HG02763 (cell line): Measurements from ENCODE around the gene FOLR1.
"Not testable (repeated sequence)": the region's sequence is repeated elsewhere in the genome, so short reads cannot be mapped to it uniquely, and the experiment has no call there.

Source experiments
- ATAC-seq: cut with Tn5 transposase; IDR thresholded peaks from one replicate; pipeline ENCODE4 v1.9.1; 2021; ENCODE audit warnings: mild to moderate bottlenecking, moderate library complexity; ENCODE audit not compliant: unreplicated experiment

FOLR1 gene

GRCh38 chr11:72180892-72181552 is 10.9 kb upstream of the FOLR1 start:
- not testable (repeated sequence) for ATAC-seq

GRCh38 chr11:72181553-72181958 is 10.4 kb upstream of the FOLR1 start:
- not testable (repeated sequence) for ATAC-seq

DNA sequence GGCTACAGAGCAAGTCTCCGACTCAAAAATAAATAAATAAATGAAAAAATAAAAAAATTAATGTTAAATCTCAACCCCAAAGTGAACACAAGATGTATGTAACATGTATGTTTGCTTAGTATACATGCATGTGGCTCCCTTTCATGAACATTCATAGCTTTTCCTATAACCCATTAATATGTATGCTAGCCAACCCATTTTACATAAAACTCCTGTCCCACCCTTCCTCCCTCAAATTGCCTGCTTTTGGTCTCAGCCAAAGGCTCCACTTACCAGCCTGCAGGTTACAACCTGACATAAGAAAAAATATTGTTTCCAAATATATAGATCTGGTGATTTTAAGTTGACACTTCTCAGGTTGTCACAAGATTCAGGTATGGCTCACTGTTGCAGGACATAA is 3.7 kb upstream of the FOLR1 start:
- no peak for ATAC-seq

GRCh38 chr11:72189455-72190250 is 2.3 kb upstream of the FOLR1 start:
- no peak for ATAC-seq

DNA sequence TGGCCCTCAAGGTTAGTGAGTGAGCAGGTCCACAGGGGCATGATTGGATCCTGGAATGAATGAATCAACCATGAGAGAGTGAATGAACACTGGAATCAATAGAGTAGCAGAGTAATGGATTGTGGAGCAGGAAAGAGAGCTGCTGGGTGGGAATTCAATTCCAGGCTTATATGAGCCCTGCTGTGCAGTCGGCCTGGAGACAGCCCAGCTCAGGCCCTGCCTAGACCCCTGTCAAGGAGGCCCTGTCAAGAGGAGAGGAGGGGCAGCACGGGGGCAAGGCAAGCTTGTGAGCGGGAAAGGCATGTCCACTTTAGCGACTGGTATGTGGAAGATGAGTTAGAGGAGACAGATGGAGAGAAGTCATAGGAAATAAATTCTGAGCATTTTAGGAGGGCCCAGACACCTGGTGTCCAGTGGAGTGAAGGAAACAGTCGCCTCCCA is 1.3 kb upstream of the FOLR1 start:
- ATAC-seq = no peak

- no peak for ATAC-seq
These were observed 3.8 kb downstream of the FOLR1 start for GRCh38 chr11:72195518-72196270.

DNA sequence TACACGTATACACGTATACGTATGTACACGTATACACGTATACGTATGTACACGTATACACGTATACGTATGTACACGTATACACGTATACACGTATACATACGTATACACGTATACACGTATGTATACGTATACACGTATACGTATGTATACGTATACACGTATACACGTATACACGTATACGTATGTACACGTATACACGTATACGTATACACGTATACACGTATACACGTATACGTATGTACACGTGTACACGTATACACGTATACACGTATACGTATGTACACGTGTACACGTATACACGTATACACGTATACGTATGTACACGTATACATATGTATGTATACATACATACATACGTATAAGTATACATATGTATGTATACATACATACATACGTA is 9.5 kb downstream of the FOLR1 start:
- not testable (repeated sequence) for ATAC-seq

- ATAC-seq = no peak
These were observed 10.6 kb downstream of the FOLR1 start for GRCh38 chr11:72202571-72202970.

- ATAC-seq = no peak
These were observed 11.2 kb downstream of the FOLR1 start for GRCh38 chr11:72203163-72203562.

DNA sequence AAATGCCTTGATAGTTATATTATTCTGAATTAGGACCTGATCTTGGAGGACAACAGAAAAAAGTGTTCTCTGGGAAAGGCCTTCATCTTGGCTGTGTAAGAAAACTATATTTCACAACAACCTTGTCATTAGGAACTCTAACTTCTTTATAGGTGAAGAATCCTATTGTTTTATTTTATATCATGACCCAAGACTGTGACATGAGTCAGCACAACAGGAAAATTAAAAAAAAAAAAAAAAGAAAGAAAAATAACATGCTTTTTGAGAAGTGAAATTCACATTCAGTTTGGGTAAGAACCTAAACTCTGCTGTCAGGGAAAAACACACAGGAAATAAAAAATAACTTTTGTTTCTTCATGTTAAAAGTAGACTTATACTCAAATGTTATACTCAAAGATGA is 12.9 kb downstream of the FOLR1 start:
- no peak for ATAC-seq

GRCh38 chr11:72206794-72207193 is 14.9 kb downstream of the FOLR1 start:
- ATAC-seq = not testable (repeated sequence)

GRCh38 chr11:72208281-72208680 is 16.3 kb downstream of the FOLR1 start:
- ATAC-seq = no peak

- no peak for ATAC-seq
These were observed 17.2 kb downstream of the FOLR1 start for GRCh38 chr11:72209101-72209500.

DNA sequence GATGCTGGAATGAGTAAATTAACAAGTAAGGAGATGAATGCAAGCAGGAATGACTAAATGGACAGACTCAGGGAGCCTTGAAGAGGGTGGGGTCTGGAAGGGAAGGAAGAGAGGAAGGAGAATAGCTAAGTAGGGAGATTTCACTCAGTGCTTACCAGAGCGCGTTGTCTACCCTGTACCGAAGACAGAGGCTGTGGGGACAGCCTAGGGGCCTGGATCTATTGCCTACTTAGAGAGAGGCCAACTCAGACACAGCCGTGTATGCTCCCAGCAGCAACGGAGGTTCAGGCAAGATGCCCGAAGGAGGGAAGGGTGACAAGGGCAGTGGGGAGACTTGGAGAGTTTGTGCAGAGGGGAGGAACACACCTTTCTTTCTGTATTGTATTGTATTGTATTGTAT is 24.7 kb downstream of the FOLR1 start, which contains the start of gene FOLR2:
Gene FOLR2 (plus strand): TSS at position 157 of the 400 bp plus-strand sequence. CDS start 1,791 bp downstream, outside the sequence.
- no peak for ATAC-seq

GRCh38 chr11:72217841-72218240 is 25.9 kb downstream of the FOLR1 start:
- ATAC-seq = no peak

DNA sequence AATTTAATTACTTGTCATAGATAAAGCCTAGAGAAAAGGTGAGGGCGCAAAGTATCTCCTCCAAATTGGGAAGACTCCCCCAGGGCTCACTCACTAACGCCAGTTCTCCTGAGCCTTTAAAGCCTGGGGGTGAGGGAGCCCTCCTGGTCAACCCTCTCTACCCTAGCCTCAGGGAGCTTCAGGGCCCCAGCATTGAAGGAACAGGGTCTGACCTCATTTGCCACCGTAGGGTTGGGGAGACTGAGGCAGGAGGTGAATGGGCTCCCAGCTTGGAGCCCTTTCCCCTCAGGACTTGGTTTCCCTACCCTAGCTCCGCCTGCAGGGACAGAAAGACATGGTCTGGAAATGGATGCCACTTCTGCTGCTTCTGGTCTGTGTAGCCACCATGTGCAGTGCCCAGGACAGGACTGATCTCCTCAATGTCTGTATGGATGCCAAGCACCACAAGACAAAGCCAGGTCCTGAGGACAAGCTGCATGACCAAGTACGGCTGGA is 26.4 kb downstream of the FOLR1 start:
- ATAC-seq = no peak

DNA sequence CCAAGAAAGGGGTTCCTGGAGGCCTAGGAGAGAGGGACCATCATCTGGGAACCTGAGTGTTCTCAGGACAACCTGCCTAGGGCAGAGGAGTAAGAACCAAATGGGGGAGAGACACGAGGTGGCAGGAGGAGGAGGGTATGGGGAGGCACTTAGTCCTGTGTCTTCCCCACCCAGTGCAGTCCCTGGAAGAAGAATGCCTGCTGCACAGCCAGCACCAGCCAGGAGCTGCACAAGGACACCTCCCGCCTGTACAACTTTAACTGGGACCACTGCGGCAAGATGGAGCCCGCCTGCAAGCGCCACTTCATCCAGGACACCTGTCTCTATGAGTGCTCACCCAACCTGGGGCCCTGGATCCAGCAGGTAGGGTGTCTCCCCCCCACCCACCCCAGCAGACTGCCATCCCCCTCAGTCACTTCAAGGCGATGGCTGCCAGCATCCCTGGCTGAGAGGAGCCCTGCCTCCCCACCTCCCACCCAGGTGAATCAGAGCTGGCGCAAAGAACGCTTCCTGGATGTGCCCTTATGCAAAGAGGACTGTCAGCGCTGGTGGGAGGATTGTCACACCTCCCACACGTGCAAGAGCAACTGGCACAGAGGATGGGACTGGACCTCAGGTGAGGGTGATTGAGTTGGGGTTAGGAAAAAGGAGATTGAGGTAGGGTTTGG is 28.9 kb downstream of the FOLR1 start:
- ATAC-seq = no peak

- ATAC-seq = no peak
These were observed 29.6 kb downstream of the FOLR1 start for GRCh38 chr11:72221386-72222075.

- no peak for ATAC-seq
These were observed 30.4 kb downstream of the FOLR1 start for GRCh38 chr11:72222106-72222891.
